Gastroesophageal sphincter (tissue), 4 donors: ENCODE results near the gene TAS2R14. TPM values are rescaled to one million over a fixed set of nuclear protein-coding genes. Genes with fewer than 3 reads are reported as not detected.

Source experiments
- ATAC-seq: fragments of 150-250 bp; one replicate; pipeline ENCODE4 v1.9.1; 2016; ENCODE audit warnings: mild to moderate bottlenecking, moderate library complexity
- H3K27ac ChIP-seq, 4 donors: fragments of 200-600 bp; sonication (generic) in 3 of 4; 1 replicate in 3 of 4; 2 replicates in 1 of 4; pipeline ENCODE4 v1.5.1; 2016 to 2019
- H3K27me3 ChIP-seq: fragments of 200-600 bp; sonication (generic); one replicate; pipeline ENCODE4 v1.5.1; 2019
- H3K36me3 ChIP-seq, 2 donors: fragments of 200-600 bp; sonication (generic); one replicate each; pipeline ENCODE4 v1.5.1; 2019; ENCODE audit warnings: control low read depth in 1 of 2
- H3K4me1 ChIP-seq, 3 donors: fragments of 200-600 bp; sonication (generic); 1 replicate in 2 of 3; 2 replicates in 1 of 3; pipeline ENCODE4 v1.5.1; 2016 to 2019; ENCODE audit warnings: control low read depth in 2 of 3
- H3K4me3 ChIP-seq, 2 donors: fragments of 200-600 bp; sonication (generic); one replicate each; pipeline ENCODE4 v1.5.1; 2019; ENCODE audit warnings: mild to moderate bottlenecking in 1 of 2, moderate library complexity in 1 of 2
- H3K9me3 ChIP-seq, 3 donors: fragments of 200-600 bp; sonication (generic); one replicate each; pipeline ENCODE4 v1.5.1; 2017 to 2019; ENCODE audit warnings: control low read depth in 2 of 3
- CTCF ChIP-seq, 4 experiments: fragments of 200-600 bp in 2 of 4; fragments of 450-650 bp in 2 of 4; sonication (generic) in 1 of 4; IDR thresholded peaks; one replicate each; pipeline ENCODE4 v1.5.1; 2017 to 2019; ENCODE audit warnings: antibody characterized with exemption in 4 of 4, mild to moderate bottlenecking in 2 of 4, moderate library complexity in 2 of 4
- EP300 ChIP-seq: sonication (generic); formaldehyde crosslinking; IDR thresholded peaks from one replicate; pipeline ENCODE4 v1.6.1; 2017; ENCODE audit warnings: antibody characterized with exemption, mild to moderate bottlenecking
- POLR2A ChIP-seq, 2 donors: fragments of 450-650 bp; IDR thresholded peaks; one replicate each; pipeline ENCODE4 v1.6.1; 2017; ENCODE audit warnings: antibody characterized with exemption in 2 of 2, mild to moderate bottlenecking in 2 of 2, moderate library complexity in 1 of 2
- POLR2AphosphoS5 ChIP-seq: sonication (generic); formaldehyde crosslinking; IDR thresholded peaks from one replicate; pipeline ENCODE4 v1.6.1; 2017; ENCODE audit warnings: antibody characterized with exemption
- WGBS, 2 donors: methylation state at CpG; one replicate each; pipeline ENCODE4 v1.1.5; 2018; ENCODE audit warnings: low coverage in 1 of 2; 5-methylcytosine and 5-hydroxymethylcytosine counted together
- total RNA-seq, 4 donors: library from RNA; depleted of rRNA; stranded (reverse); fragments of >200 nt; gene quantifications; one replicate each; pipeline ENCODE4 v1.1.0, GENCODE V29; 2016

The TAS2R14 gene
- total RNA-seq, 4 donors from 2014 or later: 1.2 to 7.6 (median 3.9) TPM

DNA sequence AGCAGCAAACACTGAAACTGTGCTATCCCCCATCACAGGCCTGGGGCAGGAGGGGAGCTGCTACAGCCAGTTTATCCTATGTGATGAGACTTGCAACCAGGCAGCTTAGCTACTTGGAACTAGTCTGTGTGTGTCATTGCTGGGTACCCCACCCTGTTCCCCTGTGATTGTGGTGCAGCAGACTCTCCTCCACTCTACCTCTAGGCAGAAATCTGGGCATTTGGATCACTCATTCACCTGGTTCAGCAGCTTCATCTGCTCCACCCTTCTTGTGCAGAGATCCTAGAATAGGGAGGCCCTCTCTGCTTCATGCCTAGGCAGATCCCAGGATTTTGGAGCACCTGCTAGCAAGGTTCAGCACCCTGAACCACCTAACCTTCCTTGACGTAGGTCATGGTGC, 38.5 kb downstream of the TAS2R14 start:
- no peaks in the 10 kb centered on the region for H3K27me3 ChIP-seq
- H3K36me3 ChIP-seq: peaks cover 0 to 5% of the 10 kb centered on the region in 2 donors
- ATAC-seq: no peak
- H3K4me1 ChIP-seq: no peaks in the 10 kb centered on the region
- TF ChIP-seq POLR2A (IDR thresholded peaks at IDR 0.05) (no peak), POLR2AphosphoS5 (no peak), EP300 (no peak), CTCF (IDR thresholded peaks at IDR 0.05) (no peak)
- H3K4me3 ChIP-seq: no peak overlapping the region
- WGBS, 2 donors: 100% methylated on average over 1 of the region's 1 CpG; no CpG with 5 or more reads in 1 of the 2 donors
- H3K9me3 ChIP-seq: peaks cover 0 to 34% (median 0%) of the 10 kb centered on the region in 3 donors
- no peak overlapping the region for H3K27ac ChIP-seq

DNA sequence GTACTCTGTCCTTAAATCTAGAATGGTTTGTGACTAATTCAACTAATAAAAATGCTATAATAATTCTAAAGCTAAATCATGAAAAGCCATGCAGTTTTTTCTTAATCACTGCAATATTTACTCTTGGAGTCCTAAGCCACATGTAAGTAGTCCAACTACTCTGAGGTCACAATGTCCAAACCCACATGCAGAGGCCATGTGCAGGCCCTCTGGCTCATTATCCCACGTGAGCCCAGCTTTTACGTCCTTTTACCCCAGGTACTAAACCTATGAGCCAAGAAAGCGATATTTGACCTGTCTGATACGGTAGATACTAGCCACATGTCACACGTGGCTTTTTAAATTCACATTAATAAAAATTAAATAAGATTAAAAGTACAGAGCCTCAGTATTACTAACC, 42.2 kb downstream of the TAS2R14 start:
- Histone ChIP-seq H3K27me3 (no peaks in the 10 kb centered on the region), H3K4me3 (no peak overlapping the region), H3K27ac (no peak overlapping the region), H3K4me1 (no peaks in the 10 kb centered on the region), H3K36me3 (peaks cover 0 to 2% of the 10 kb centered on the region in 2 donors), H3K9me3 (no peaks in the 10 kb centered on the region)
- no peak for TF ChIP-seq CTCF (IDR thresholded peaks at IDR 0.05)
- no peak for TF ChIP-seq EP300
- TF ChIP-seq POLR2AphosphoS5: no peak
- no peak for TF ChIP-seq POLR2A (IDR thresholded peaks at IDR 0.05)
- no peak for ATAC-seq
- 94% methylated on average over 4 to 5 of the region's 5 CpGs for WGBS, 2 donors

DNA sequence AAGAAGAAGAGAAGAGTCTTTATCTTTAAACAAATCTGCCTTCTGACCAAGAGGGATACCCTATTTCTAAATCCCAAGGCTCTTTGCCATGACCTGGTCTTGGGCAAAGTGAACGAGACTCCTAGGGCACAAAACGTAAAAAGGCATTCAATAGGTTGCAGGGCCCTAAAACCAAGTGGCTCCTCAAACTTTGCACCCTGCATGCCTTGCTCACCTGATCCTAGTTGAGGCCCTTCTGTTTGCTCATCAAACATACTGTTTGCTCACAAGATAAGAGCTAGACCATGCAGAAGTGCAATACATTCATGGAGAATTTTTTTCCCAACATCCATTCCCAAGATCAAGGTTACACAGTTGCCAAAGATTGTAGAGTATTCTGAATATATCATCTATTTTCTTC, 47.1 kb downstream of the TAS2R14 start:
- Histone ChIP-seq H3K9me3 (no peaks in the 10 kb centered on the region), H3K27ac (no peak overlapping the region), H3K36me3 (peaks cover 0 to 10% of the 10 kb centered on the region in 2 donors), H3K4me1 (no peaks in the 10 kb centered on the region), H3K4me3 (no peak overlapping the region), H3K27me3 (no peaks in the 10 kb centered on the region)
- no peak for TF ChIP-seq EP300
- ATAC-seq: no peak
- 90 to 100% methylated on average over 2 of the region's 2 CpGs for WGBS, 2 donors

DNA sequence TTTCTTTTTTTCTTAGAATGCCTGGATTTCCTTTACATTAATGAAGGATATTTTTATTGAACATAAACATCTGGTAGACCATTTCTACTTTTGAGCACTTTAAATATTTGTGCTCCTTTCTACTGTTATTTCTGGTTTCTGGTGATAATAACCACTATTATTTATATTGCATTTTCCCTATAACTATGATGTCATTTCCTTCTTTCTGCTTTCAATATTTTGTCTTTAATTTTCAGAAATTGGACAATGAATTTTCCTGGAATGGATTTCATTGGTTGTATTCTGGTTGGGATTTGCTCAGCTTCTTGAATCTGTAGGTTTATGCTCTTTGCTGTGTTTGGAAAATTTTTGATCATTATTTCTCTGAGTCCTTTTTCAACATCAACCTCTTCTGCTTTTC, 49.8 kb downstream of the TAS2R14 start:
- Histone ChIP-seq H3K4me1 (no peaks in the 10 kb centered on the region), H3K36me3 (peaks cover 0 to 10% of the 10 kb centered on the region in 2 donors), H3K4me3 (no peak overlapping the region), H3K9me3 (no peaks in the 10 kb centered on the region), H3K27me3 (no peaks in the 10 kb centered on the region), H3K27ac (no peak overlapping the region)
- TF ChIP-seq CTCF (IDR thresholded peaks at IDR 0.05) (no peak), POLR2AphosphoS5 (no peak), POLR2A (IDR thresholded peaks at IDR 0.05) (no peak), EP300 (no peak)
- no peak for ATAC-seq

Other genes starting within 250 kb of the TAS2R14 start
- 100 to 1,000 TPM; 283 to 649 (median 523) TPM for gene YBX3, start 215.9 kb downstream of the TAS2R14 start, total RNA-seq
- gene TAS2R7, start 136.6 kb downstream of the TAS2R14 start, total RNA-seq: not detected
- not detected for gene TAS2R8, start 132.0 kb downstream of the TAS2R14 start, total RNA-seq
- gene TAS2R9, start 129.1 kb downstream of the TAS2R14 start, total RNA-seq: not detected
- under 1 TPM in 1 of 4 donors, not detected in 3; 0.78 TPM for gene TAS2R10, start 112.9 kb downstream of the TAS2R14 start, total RNA-seq
- 100 to 1,000 TPM in 1 of 4 donors, 1 to 10 TPM in 3; 1.6 to 344 (median 2.5) TPM for gene PRR4, start 89.8 kb downstream of the TAS2R14 start, total RNA-seq
- 10 to 100 TPM in 3 of 4 donors, 1 to 10 TPM in 1; 3.6 to 32.3 (median 18.3) TPM for gene PRH1, start 55.0 kb downstream of the TAS2R14 start, total RNA-seq
- 1 to 10 TPM in 2 of 4 donors, not detected in 2; 1.8 to 5.1 TPM for gene TAS2R13, start 29.7 kb downstream of the TAS2R14 start, total RNA-seq
- gene PRH2, start 10.0 kb downstream of the TAS2R14 start, total RNA-seq: 1 to 10 TPM in 1 of 4 donors, not detected in 3; 6.0 TPM
- gene TAS2R50, start 47.6 kb upstream of the TAS2R14 start, total RNA-seq: 1 to 10 TPM in 3 of 4 donors, not detected in 1; 1.4 to 7.2 (median 3.0) TPM
- gene TAS2R20, start 59.0 kb upstream of the TAS2R14 start, total RNA-seq: 1 to 10 TPM in 3 of 4 donors, not detected in 1; 1.8 to 8.9 (median 3.9) TPM
- gene TAS2R19, start 83.4 kb upstream of the TAS2R14 start, total RNA-seq: 1 to 10 TPM in 3 of 4 donors, not detected in 1; 1.9 to 5.7 (median 5.3) TPM
- gene TAS2R31, start 92.1 kb upstream of the TAS2R14 start, total RNA-seq: 10 to 100 TPM in 1 of 4 donors, 1 to 10 TPM in 2, not detected in 1; 1.1 to 13.2 (median 4.2) TPM
- 1 to 10 TPM in 1 of 4 donors, under 1 TPM in 2, not detected in 1; 0.67 to 5.8 (median 0.89) TPM for gene TAS2R46, start 123.0 kb upstream of the TAS2R14 start, total RNA-seq
- 1 to 10 TPM in 2 of 4 donors, under 1 TPM in 1, not detected in 1; 0.32 to 3.2 (median 2.5) TPM for gene TAS2R43, start 153.1 kb upstream of the TAS2R14 start, total RNA-seq
- 1 to 10 TPM; 1.3 to 7.9 (median 4.5) TPM for gene TAS2R30, start 195.4 kb upstream of the TAS2R14 start, total RNA-seq
- 10 to 100 TPM; 12.5 to 18.2 (median 16.6) TPM for gene SMIM10L1, start 231.9 kb upstream of the TAS2R14 start, total RNA-seq
- not detected for gene TAS2R42, start 247.7 kb upstream of the TAS2R14 start, total RNA-seq